Neural cell (in vitro differentiated cells): ENCODE measurements around the gene RRM1. TPM values are rescaled to one million over a fixed set of nuclear protein-coding genes. Genes with fewer than 3 reads are reported as not detected.
"Not testable (repeated sequence)": the region's sequence is repeated elsewhere in the genome, so short reads cannot be mapped to it uniquely, and the experiment has no call there.

Experiments used
- H2AFZ ChIP-seq: fragments of 200-600, 300-800 bp; sonication (generic), shearing (Covaris generic); 2 replicates; pipeline ENCODE4 v1.6.0; 2014; ENCODE audit warnings: low read depth, mild to moderate bottlenecking, antibody characterized with exemption, low read length, moderate library complexity
- H3F3A ChIP-seq: fragments of 200-600 bp; shearing (Covaris generic); 2 replicates; pipeline ENCODE4 v1.6.1; 2016; ENCODE audit warnings: mild to moderate bottlenecking, moderate library complexity, mixed read lengths, antibody characterized with exemption, low read length; ENCODE audit not compliant: insufficient read depth, poor library complexity, severe bottlenecking
- H3K27ac ChIP-seq: fragments of 200-600, 300-800 bp; sonication (generic), shearing (Covaris generic); 2 replicates; pipeline ENCODE4 v1.5.1; 2014; ENCODE audit warnings: mild to moderate bottlenecking, low read length, moderate library complexity
- H3K27me3 ChIP-seq: fragments of 300-800, 200-600 bp; sonication (generic), shearing (Covaris generic); 2 replicates; pipeline ENCODE4 v1.6.0; 2014; ENCODE audit warnings: mild to moderate bottlenecking, low read depth, low read length, moderate library complexity; ENCODE audit not compliant: insufficient read depth
- H3K36me3 ChIP-seq: fragments of 300-800, 200-600 bp; sonication (generic), shearing (Covaris generic); 2 replicates; pipeline ENCODE4 v1.5.1; 2014; ENCODE audit warnings: mild to moderate bottlenecking, antibody characterized with exemption, low read length, moderate library complexity; ENCODE audit not compliant: insufficient read depth
- H3K4me2 ChIP-seq: fragments of 300-800, 200-600 bp; sonication (generic), shearing (Covaris generic); 2 replicates; pipeline ENCODE4 v1.6.0; 2014; ENCODE audit warnings: mild to moderate bottlenecking, low read length
- H3K4me3 ChIP-seq: fragments of 300-800, 200-600 bp; sonication (generic), shearing (Covaris generic); 2 replicates; pipeline ENCODE4 v1.5.1; 2014; ENCODE audit warnings: mild to moderate bottlenecking, low read length, moderate library complexity
- H3K79me2 ChIP-seq: fragments of 200-600 bp; shearing (Covaris generic); replicated peaks from 2 replicates; pipeline ENCODE4 v1.6.0; 2014; ENCODE audit warnings: mild to moderate bottlenecking, low read length, moderate library complexity; ENCODE audit not compliant: insufficient read depth
- H3K9ac ChIP-seq: fragments of 300-800, 200-600 bp; sonication (generic), shearing (Covaris generic); 2 replicates; pipeline ENCODE4 v1.6.1; 2016; ENCODE audit warnings: mild to moderate bottlenecking, low read length, mixed read lengths
- H3K9me2 ChIP-seq: fragments of 200-600 bp; shearing (Covaris generic); 2 replicates; pipeline ENCODE4 v1.6.1; 2016; ENCODE audit warnings: mild to moderate bottlenecking, low read length, mixed read lengths; ENCODE audit not compliant: insufficient read depth
- H3K9me3 ChIP-seq: fragments of 200-600, 300-800 bp; sonication (generic), shearing (Covaris generic); 2 replicates; pipeline ENCODE4 v1.6.1; 2016; ENCODE audit warnings: mild to moderate bottlenecking, mixed run types, low read length, moderate library complexity, mixed read lengths
- H4K20me1 ChIP-seq: fragments of 200-600 bp; shearing (Covaris generic); 2 replicates; pipeline ENCODE4 v1.6.1; 2016; ENCODE audit warnings: mild to moderate bottlenecking, mixed run types; ENCODE audit not compliant: insufficient read depth
- CTCF ChIP-seq: fragments of 450-650 bp; IDR thresholded peaks from 2 replicates; pipeline ENCODE4 v1.5.1; 2014; ENCODE audit warnings: antibody characterized with exemption, mild to moderate bottlenecking, moderate library complexity; ENCODE audit not compliant: poor library complexity, severe bottlenecking
- EP300 ChIP-seq: fragments of 450-650 bp; conservative IDR thresholded peaks from 2 replicates; pipeline ENCODE4 v1.6.1; 2014; ENCODE audit warnings: antibody characterized with exemption, mild to moderate bottlenecking, moderate library complexity; ENCODE audit not compliant: poor library complexity, severe bottlenecking
- EZH2 ChIP-seq: fragments of 200-600, 300-800 bp; shearing (Covaris generic), sonication (generic); IDR thresholded peaks from 2 replicates; pipeline ENCODE4 v1.6.1; 2014; ENCODE audit warnings: antibody characterized with exemption, low read length, borderline replicate concordance, mild to moderate bottlenecking; ENCODE audit not compliant: insufficient read depth, poor library complexity, severe bottlenecking
- MXI1 ChIP-seq: fragments of 450-650 bp; conservative IDR thresholded peaks from 2 replicates; pipeline ENCODE4 v1.6.1; 2014; ENCODE audit warnings: antibody characterized with exemption, mild to moderate bottlenecking; ENCODE audit not compliant: poor library complexity, severe bottlenecking
- RAD21 ChIP-seq: fragments of 450-650 bp; conservative IDR thresholded peaks from 2 replicates; pipeline ENCODE4 v1.6.1; 2014; ENCODE audit warnings: antibody characterized with exemption, mild to moderate bottlenecking, moderate library complexity
- REST ChIP-seq: IDR thresholded peaks from 2 replicates; pipeline ENCODE4 v1.6.1; 2012; ENCODE audit warnings: borderline replicate concordance
- SMC3 ChIP-seq: fragments of 450-650 bp; conservative IDR thresholded peaks from 2 replicates; pipeline ENCODE4 v1.6.1; 2014; ENCODE audit warnings: antibody characterized with exemption, mild to moderate bottlenecking, moderate library complexity; ENCODE audit not compliant: poor library complexity
- TAF1 ChIP-seq: IDR thresholded peaks from 2 replicates; pipeline ENCODE4 v1.6.1; 2012; ENCODE audit warnings: low read depth
- polyA plus RNA-seq: library from polyadenylated mRNA; depleted of rRNA; stranded (reverse); fragments of >200 nt; gene quantifications from 2 replicates; pipeline ENCODE4 v1.2.3, GENCODE V29; 2014

RRM1 gene
- polyA plus RNA-seq, 1 donor from 2014 or later = 65.9 TPM

GRCh38 chr11:4154503-4154902 lies 59.9 kb downstream of the RRM1 start:
- H3K4me3 ChIP-seq = no peak overlapping the region
- H3K9me3 ChIP-seq = no peaks in the 10 kb centered on the region
- no peak overlapping the region for H3K4me2 ChIP-seq
- no peaks in the 10 kb centered on the region for H3K27me3 ChIP-seq
- H2AFZ ChIP-seq = no peak overlapping the region
- no peaks in the 10 kb centered on the region for H3K79me2 ChIP-seq
- H4K20me1 ChIP-seq = no peaks in the 10 kb centered on the region
- H3F3A ChIP-seq = no peaks in the 10 kb centered on the region
- H3K36me3 ChIP-seq = no peaks in the 10 kb centered on the region
- no peak for TF ChIP-seq TAF1
- TF ChIP-seq SMC3 = no peak
- TF ChIP-seq RAD21 = no peak
- no peak for TF ChIP-seq REST
- TF ChIP-seq EP300 = no peak
- TF ChIP-seq MXI1 = no peak
- TF ChIP-seq CTCF = no peak
- no peak for TF ChIP-seq EZH2
- no peaks in the 10 kb centered on the region for H3K9me2 ChIP-seq
- H3K27ac ChIP-seq = no peak overlapping the region
- H3K9ac ChIP-seq = no peak overlapping the region

- H3K36me3 ChIP-seq = no peaks in the 10 kb centered on the region
- H3K9me2 ChIP-seq = no peaks in the 10 kb centered on the region
- H3K4me3 ChIP-seq = no peak overlapping the region
- H3K27me3 ChIP-seq = no peaks in the 10 kb centered on the region
- H4K20me1 ChIP-seq = no peaks in the 10 kb centered on the region
- no peak overlapping the region for H3K9ac ChIP-seq
- H3K27ac ChIP-seq = no peak overlapping the region
- no peak overlapping the region for H3K4me2 ChIP-seq
- no peaks in the 10 kb centered on the region for H3K9me3 ChIP-seq
- H3K79me2 ChIP-seq = no peaks in the 10 kb centered on the region
- TF ChIP-seq EP300 (no peak), RAD21 (no peak)
- H2AFZ ChIP-seq = no peak overlapping the region
- H3F3A ChIP-seq = no peaks in the 10 kb centered on the region
These were observed 62.0 kb downstream of the RRM1 start for GRCh38 chr11:4156571-4156970.

GRCh38 chr11:4158818-4159217 lies 64.2 kb downstream of the RRM1 start:
- H4K20me1 ChIP-seq, H3K9ac ChIP-seq, H2AFZ ChIP-seq, H3K79me2 ChIP-seq, H3K9me2 ChIP-seq, H3K27me3 ChIP-seq, H3F3A ChIP-seq, H3K36me3 ChIP-seq, H3K9me3 ChIP-seq, H3K4me2 ChIP-seq, H3K4me3 ChIP-seq, H3K27ac ChIP-seq: not testable (repeated sequence)
